NCI-H146 treated with DMSO at 0.1 percent for 48 hours (cell line): ENCODE results near the gene SAXO1.

Experiments used
- DNase-seq: peaks from one replicate; lab custom pipeline; 2025; ENCODE audit not compliant: unreplicated experiment; lab: John Stamatoyannopoulos, UW

The SAXO1 gene

DNA sequence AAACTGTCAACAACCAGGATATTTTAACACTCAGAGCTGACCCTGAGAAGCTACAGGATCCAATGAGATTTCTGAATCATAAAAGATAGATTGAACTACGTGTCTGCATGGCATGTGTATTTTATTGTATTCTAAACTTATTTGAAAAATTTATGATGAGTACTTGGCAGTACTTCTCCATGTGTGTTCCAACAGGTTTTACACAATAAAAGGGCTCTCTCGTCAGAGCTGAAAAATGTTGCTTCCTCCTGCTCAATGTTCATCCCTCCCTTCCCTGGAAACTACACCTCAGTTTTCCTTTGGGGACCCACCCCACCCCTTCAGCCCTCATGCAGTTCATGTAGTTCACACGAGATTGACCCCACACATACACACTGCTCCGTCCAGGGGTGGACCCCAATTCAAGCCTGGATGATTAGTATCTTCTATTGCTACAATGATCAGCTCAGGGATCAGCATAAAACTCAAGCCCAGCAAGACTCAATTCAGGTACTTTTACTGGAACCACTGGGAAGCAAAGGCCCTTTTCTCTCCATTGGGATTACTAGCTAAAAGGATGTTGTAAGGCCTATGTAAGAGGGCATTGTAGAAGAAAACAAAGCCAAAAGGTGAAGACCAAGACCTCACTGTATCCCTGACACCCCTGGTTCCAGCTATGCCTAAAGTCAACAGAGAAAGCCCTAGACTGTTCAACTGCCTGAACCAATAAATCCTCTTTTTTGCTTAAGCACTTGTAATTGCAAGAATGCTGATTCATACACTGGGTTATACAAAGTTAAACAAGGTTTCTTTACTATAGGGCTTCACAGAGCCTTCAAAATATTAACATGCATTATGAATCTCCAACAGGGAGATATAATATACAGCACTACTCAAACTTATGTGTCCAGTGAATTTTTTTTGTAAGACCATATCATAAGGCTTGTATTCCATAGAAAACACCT is 112.6 kb downstream of the SAXO1 start:
- no peak for DNase-seq

DNA sequence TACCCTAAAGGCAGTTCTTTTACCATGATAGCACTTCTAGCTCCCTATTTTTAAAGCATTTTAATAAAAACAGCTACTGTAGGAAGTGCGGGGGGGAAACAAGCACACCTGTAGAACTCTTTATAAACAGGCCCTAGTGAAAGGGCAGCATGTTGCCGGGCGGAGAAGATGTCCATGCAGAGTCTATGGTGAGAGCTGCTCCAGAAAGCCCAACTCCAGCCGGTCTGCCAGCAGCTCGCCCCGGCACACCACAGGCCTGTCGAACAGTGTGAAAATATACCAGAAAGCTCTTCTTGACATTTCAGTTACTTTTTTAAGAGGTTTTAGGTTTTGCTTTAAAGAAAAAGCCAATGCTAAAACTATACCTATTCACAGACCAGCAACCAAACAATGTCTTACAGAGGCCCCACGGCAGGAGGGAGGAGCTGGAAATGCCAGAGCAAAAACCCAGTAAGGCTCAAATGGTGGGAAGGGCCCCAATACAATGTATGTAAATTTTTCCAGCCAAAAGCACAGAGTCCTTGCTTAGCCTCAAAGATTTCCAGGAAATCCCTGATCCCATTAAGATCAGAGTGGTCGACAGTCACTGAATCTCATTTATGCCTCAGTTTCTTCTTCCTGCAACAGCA is 121.2 kb downstream of the SAXO1 start:
- DNase-seq: no peak

DNA sequence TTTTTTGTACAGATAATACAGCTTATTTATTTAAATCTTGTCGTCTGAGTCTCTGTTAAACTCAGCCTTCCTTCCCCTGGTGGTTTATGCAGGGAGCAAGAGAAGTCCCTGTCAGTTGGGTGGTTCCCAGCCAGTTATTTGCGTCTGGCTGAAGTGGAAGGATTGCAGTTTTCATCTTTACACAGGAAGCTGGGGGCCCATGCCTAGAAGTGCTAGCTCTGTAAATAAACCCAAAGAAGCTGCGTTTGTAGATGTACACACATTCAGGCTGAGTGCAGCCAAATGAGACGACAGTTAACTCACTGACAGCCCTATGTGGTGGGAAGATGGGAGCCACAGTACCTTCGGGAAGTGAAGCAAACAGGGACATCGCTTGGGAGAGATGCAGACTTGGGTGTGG is 122.1 kb downstream of the SAXO1 start:
- no peak for DNase-seq

DNA sequence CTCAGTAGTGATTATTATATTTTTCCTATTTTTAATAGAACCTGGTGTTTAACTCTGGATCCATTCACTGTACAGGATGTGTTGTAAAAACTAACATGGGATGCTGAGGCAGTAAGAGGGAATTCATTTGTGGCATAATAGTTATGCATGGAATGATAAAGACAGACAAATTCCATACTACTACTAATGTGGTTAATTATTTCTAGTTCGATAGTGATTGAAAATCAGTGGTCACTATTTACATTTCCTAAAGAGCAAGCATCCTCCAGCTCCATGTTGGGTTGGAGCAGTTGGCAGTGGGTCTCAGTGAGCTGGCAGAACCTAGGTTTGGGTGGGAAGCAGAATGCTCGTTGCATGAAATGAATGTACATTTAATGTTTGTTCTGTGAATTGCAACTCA is 122.6 kb downstream of the SAXO1 start:
- no peak for DNase-seq

DNA sequence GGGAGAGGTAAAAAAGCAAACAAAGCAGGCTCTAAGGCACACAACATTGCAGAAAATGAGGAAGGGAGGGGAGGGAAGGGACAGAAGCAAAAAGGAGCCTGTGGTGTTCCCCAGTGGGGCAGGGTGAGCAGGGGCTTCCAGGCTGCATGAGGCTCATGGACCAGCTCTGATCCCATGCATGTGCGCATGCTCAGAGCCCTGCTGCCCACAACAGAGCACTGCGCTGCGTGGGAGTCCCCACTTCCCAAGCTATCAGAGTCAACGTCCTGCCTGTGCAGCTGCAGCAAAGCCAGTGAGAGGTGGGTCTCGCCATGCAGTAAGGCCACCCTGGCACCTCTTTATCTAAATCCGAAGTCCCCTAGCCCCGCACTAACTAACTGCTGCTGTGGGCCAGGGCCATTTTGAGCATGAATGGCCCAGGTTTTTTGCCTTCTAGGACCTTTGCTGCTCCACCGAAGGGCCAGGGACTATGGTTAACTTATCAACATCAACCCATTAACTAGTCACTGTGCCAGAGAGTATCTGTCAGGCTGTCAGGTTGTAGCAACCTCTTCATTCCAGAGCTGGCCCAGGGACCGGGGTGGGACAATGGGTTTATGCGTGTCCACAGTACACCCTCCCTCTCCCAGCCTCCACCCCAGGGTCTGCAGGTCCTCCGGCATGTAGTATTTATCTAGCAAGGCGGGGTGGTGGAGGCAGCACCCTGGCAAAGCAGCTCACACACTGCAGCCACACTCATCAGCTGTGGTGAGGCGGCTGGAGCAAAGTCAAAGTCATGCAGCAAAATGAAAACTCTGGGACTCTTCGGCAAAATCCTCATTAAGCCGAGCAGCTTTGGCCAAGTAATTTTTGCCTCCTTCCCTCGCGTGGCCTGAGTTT is 123.6 kb downstream of the SAXO1 start:
- DNase-seq: no peak

DNA sequence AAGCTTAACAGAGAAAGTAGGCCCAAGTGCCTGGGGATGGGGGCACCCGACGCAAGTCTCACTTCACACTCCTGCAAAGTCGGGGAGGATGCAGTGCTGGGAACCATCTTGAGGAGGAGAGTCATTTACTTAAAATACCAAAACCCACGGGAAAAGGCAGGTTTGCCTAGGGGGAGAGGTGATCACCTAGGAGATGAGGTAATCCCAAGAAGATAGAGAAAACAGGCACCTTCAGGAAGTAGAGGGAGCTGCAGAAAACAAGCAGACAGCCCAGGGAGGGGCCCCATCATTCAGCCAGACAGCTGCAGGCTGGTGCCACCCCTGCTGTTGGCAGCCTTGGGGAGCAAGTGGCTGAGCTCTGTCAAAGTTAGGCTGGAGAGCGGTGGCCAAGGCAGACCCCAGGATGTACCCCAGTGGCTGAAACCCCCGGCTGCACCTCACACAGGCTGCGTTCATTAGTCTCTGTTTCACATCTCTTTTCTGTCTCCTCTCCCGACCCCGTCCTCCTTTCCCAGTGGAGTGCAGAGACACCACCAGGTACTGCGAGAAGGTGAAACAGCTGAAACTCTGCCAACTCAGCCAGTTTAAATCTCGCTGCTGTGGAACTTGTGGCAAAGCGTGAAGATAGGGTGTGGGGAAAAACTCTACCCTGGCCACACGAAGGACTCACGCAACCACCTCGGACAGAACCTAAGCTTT is 124.9 kb downstream of the SAXO1 start:
- DNase-seq: no peak

DNA sequence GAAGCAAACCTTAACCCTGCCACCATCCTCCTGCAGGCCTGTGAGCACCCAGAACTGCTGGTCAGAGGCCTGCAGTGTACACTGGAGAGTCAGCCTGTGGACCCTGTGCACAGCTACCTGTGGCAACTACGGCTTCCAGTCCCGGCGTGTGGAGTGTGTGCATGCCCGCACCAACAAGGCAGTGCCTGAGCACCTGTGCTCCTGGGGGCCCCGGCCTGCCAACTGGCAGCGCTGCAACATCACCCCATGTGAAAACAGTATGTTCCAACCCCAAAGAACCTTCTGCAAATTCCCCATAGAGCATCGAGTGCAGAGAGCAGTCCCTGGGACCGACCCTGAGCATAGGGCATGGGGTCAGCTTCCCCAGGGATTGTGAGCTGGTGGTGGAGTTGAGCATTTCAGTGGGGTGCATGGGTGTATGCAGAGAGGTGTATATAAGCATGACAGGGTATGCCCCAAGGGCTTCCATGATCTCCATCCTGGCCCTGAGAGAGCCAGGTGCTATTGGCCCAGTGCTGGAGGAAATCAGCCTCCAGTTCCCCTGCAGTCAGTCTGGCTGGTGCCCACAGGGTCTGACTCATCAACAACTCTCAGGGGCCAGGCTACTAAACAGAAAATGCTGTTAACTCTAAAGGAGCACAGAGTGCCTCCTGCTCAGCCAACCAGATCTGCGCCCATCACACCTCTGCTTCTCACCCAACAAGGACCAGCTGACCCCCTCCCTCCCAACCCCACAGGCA is 126.2 kb downstream of the SAXO1 start:
- no peak for DNase-seq

DNA sequence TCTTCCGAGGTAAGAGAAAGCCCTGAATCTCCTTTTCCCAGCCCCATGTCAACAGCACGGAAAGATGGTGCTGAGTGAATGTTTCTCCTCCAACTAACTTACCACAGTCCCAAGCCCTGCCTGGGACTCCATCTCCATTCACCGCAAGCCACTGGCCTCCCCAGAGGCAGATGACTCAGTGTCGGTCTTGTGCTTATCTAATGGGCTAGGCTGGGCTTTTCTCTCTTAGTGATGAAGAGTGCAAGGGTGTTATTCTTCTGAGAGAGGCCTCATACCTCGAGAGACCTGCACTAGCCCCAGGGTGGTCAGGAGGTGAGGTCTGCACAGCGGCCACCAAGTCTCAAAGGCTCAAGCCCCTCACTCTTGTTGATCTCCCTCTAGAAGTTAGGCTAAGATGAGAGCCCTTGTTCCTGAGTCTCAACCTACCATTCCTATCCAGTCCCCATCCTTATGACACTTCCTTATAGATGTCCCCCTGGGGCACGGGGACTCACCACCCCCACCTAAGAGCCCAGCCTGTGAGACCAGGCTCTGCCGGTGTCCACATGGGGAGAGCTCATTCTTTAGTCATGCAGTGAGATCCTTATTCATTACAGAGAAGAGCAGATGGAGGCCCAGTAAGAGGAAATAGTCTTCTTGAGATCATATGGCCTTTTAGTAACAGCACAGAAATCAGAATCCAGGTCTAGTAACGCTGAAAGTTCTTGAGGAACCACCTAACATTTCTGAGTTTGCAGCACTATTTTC is 127.0 kb downstream of the SAXO1 start:
- no peak for DNase-seq

DNA sequence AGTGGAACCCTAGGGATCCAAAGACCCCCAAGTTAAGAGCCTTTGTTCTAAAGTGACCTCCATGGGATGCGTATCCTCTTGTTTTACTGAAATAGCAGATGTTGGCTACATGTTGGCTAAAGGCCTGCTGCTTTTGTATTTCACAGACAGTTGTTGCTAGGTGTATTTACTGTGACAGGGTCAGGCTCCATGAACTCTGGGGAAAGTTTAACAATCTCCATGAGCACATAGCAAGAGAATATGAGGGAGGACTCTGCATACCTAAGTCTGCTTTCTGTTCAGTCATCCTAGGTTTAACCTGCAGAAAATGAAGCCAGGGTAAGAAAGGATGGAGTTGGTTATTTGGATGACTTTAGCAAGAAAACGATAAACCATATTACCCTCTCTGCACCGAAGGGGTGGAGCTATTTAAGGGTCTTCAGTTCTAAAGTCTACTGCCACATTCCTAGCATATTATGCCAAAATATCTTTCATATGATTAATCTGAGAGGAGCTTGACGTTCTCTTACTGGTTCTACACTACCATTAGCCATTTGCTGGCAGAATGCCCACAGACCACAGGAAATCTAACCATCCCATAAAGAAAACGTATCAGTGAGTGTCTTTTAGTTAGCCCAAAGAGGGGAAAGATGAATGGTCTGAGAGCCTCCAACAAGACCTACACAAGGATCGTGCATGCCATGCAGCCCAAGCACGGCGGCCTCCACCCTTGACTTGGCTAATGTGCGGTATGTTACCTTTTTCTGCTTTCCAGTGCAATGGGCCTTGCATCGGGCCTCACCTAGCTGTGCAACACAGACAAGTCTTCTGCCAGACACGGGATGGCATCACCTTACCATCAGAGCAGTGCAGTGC is 127.8 kb downstream of the SAXO1 start:
- DNase-seq: no peak

DNA sequence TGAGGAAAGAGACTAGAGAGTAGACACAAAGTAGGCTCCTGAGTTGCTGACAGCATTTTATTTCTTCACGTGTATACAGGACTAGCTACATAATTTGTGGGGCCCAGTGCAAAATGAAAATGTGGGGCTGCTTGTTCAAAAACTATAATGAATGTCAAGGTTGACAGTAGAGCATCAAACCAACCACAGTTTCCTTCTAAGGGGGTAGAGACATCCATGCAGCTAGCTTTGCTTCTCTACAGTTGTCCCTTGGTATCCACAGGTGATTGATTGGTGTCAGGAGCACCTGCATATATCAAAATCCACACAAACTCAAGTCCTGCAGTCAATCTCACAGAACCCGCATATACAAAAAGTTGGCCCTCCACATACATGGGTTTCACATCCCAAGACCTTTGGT is 129.6 kb downstream of the SAXO1 start:
- no peak for DNase-seq

DNA sequence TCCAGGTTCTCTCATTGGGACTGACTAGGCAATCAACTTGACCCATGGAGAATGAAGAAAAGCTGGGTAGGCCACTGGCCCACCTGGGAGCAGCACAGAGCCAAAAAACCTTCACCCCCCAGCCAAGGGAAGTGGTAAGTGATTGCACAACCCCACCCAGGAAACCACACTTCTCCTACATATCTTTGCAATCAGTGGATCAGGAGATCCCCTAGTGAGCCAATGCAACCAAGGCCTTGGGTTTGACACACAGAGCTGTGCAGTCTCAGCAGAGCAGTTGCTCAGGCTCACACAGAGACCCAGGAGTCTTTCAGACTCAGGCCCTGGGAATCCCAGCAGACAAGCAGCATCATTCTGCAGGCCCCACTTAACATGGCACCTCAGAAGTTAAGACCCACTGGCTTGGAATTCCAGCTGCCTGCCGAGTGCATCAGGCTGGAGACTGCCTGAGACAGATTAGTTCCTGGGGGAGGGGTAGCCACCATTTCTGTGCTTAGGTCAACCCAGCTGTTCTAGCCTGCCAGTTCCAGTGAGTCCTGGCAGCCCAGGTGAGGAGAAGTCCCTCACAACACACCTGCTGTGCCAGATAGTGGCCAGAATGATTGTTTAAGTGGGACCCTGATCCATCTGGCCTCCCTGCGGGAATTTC is 136.4 kb downstream of the SAXO1 start:
- DNase-seq: peak; percentile 12

DNA sequence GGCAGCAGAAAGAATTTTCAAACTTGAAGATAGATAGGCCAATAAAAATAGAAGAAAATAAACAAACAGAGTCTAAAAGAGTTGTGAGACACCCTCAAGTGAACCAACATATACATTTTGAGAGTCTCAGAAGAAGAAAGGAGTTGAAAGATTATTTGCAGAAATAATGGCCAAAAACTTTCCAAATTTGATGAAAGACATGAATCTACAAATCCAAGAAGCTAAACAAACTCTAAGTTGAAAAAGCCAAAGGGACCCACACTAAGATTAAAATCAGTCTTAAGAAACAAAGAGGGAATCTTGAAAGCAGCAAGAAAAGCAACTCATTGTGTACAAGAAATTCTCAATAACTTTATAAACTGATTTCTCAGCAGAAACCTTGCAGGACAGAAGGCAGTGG is 137.0 kb downstream of the SAXO1 start:
- DNase-seq: no peak

DNA sequence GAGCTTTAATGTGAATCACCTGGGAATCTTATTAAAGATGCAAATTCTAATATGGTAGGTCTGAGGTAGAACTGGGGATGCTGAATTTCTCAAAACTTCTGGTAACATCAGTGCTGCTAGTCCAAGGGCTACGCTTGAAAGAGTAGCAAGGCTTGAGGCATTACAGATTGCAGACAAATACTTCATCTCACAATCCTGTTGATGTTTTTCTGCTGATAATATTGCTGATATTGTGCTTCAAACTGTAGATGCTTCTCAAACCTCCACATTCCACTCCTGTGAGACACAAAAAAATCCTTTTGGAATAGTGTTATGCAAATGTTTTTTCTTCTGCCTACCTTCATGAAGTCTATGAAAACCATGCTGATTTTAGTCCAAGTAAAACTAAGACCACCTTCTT is 139.5 kb downstream of the SAXO1 start:
- DNase-seq: no peak

DNA sequence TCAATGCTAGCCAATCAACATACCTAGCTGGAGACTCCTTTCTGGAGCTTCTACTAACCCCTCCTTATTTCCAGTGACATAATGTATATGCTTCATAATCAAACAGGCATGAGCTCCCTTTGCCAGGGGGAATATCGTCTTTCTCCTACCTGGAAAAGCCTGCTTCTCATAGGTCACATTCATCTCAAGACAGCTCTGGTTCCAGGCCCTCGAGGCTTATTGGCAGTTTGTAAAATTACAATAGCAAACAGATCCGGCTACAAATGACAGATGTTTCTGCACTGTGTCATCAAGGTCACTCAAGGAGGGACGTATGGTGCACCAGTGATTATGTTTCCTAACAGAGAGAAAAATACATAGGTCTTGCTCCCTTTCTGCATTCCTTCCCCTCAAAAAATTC is 140.0 kb downstream of the SAXO1 start:
- no peak for DNase-seq

DNA sequence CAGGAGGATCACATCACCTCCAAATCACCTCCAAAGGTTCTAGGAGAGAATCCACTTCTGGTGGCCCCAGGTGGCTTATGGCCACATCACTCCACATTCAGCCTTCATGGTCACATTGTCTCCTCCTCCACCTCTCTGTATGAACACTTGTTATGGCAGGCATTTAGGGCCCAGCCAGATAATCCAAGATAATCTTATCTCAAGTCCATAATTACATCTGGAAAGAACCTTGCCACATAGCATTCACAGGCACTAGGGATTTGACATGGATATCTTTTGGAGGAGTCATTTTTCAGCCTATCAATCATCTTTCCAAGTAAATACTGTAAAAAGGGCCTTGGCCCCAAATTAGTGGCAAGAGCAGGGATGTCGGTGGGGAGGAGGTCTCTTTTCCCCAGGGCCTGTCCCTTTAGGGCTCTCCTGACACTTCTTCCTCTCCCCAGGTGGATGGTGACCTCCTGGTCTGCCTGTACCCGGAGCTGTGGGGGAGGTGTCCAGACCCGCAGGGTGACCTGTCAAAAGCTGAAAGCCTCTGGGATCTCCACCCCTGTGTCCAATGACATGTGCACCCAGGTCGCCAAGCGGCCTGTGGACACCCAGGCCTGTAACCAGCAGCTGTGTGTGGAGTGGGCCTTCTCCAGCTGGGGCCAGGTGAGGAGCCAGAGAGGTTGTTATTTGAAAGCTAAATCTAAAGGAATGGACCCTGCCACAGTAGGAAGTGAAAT is 140.9 kb downstream of the SAXO1 start:
- DNase-seq: no peak

DNA sequence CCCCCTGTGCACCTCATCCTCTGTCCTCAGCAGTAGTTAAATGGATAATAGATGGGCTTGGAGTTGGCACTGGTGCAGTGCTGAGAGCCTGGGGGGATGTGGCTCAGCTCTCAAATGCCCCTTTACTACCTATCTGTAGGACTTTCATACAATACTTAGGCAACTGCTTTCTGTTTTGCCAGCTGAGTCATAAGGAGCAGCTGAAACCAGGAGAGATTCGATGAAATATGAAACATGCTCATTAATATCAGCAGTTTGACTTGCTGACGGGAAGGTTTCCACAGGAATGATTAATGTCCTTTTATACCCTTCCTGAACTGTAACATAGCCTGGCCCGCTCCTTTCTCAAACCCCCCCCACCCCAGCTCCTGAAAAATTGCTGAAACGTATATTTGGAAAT is 142.6 kb downstream of the SAXO1 start:
- DNase-seq: no peak

DNA sequence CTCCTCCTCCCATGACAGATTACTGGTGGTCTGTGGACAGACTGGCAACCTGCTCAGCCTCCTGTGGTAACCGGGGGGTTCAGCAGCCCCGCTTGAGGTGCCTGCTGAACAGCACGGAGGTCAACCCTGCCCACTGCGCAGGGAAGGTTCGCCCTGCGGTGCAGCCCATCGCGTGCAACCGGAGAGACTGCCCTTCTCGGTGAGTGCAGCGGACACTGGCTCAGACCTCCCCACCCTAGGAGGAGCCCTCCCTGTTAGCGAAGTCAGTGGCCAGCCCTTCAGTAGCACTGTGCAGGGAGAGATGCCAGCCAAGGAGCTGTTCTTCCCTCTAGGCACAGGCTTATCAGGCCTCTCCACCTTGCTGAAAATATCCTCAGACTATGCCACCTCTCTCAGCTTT is 143.5 kb downstream of the SAXO1 start:
- DNase-seq: no peak

DNA sequence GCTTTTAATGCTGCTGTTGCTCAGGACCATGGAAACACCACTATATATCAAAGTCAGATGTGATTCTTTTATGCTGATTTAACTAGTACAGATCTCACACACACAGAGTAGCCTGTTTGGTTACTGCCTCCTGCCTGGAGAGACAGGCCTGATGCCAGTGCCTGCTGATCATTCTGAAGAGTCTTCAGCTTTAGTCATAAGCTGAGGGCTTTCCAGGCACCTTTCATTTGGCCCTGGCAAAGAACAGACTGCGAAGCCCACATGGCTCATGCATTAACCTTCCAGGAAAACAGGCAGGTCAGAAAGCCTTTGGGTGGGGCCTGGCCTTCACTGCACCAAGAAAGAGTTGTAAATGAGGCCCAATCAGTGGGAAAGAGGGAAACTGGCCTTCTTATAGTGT is 144.7 kb downstream of the SAXO1 start:
- no peak for DNase-seq
